ENCODE measurements around the gene SCUBE1. TPM values are rescaled to one million over a fixed set of nuclear protein-coding genes. Genes with fewer than 3 reads are reported as not detected.

SCUBE1 gene
- total RNA-seq, result 3.9 TPM

GRCh38 chr22:43343262-43343669 is at the start of gene SCUBE1:
Gene SCUBE1, minus strand, starts transcription at chr22:43343372. Its CDS starts 111 bp downstream, at chr22:43343261.

GRCh38 chr22:43186272-43187170 is 156.7 kb downstream of the SCUBE1 start, which contains the start of gene TTLL12:
Gene TTLL12, minus strand, starts transcription at chr22:43187134. Its CDS starts 65 bp downstream, at chr22:43187069.

GRCh38 chr22:43151251-43152002 is 191.7 kb downstream of the SCUBE1 start, which contains the start of gene TSPO:
Gene TSPO, plus strand, starts transcription at chr22:43151559. Its CDS starts 7,680 bp downstream, at chr22:43159239.

Other genes with a start within 250 kb of the SCUBE1 start
- gene BIK, start 232.6 kb downstream of the SCUBE1 start, total RNA-seq, result 0.46 TPM
- 24.2 TPM for gene MCAT, start 200.0 kb downstream of the SCUBE1 start, total RNA-seq
- gene TSPO, start 191.8 kb downstream of the SCUBE1 start, total RNA-seq, result 16.1 TPM
- gene TTLL12, start 156.2 kb downstream of the SCUBE1 start, total RNA-seq, result 24.2 TPM
- 14.1 TPM for gene MPPED1, start 68.6 kb upstream of the SCUBE1 start, total RNA-seq

Data from diencephalon (tissue), 1 donor.